ENCODE data around the gene STUB1.

STUB1 gene

DNA sequence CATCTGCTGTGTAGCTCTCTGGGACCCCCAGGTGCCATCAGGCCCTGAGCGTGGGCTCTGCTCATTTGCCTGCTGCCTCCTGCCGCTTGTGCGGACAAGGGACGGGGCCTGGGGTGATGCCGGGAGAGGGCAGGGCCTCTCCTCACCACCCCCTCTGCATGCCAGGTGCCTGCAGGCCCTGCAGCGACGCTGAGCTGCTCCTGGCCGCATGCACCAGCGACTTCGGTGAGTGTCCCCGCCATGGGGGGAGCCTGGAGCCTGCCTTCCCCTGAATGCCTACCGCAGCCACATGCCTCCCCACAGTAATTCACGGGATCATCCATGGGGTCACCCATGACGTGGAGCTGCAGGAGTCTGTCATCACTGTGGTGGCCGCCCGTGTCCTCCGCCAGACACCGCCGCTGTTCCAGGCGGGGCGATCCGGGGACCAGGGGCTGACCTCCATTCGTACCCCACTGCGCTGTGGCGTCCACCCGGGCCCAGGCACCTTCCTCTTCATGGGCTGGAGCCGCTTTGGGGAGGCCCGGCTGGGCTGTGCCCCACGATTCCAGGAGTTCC lies 36.6 kb downstream of the STUB1 start:
- peak overlapping the region; percentile 54 for H3K4me3 ChIP-seq (ENCODE audit: low read length)
- no peak for DNase-seq (ENCODE audit: low read depth)
- TF ChIP-seq CTCF (IDR thresholded peaks at IDR 0.05; ENCODE audit: insufficient read depth, low read depth, low read length, missing control alignments) = no peak

GRCh38 chr16:717450-718245 lies 37.4 kb downstream of the STUB1 start:
- H3K4me3 ChIP-seq (ENCODE audit: low read length) = no peak overlapping the region
- DNase-seq (ENCODE audit: low read depth) = no peak
- no peak for TF ChIP-seq CTCF (IDR thresholded peaks at IDR 0.05; ENCODE audit: insufficient read depth, low read depth, low read length, missing control alignments)

GRCh38 chr16:718389-718788 lies 38.2 kb downstream of the STUB1 start:
- DNase-seq (ENCODE audit: low read depth) = no peak
- no peak overlapping the region for H3K4me3 ChIP-seq (ENCODE audit: low read length)
- TF ChIP-seq CTCF (IDR thresholded peaks at IDR 0.05; ENCODE audit: insufficient read depth, low read depth, low read length, missing control alignments) = no peak

- no peak overlapping the region for H3K4me3 ChIP-seq (ENCODE audit: low read length)
- no peak for DNase-seq (ENCODE audit: low read depth)
- no peak for TF ChIP-seq CTCF (IDR thresholded peaks at IDR 0.05; ENCODE audit: insufficient read depth, low read depth, low read length, missing control alignments)
Measured at GRCh38 chr16:718922-719321, 38.7 kb downstream of the STUB1 start.

DNA sequence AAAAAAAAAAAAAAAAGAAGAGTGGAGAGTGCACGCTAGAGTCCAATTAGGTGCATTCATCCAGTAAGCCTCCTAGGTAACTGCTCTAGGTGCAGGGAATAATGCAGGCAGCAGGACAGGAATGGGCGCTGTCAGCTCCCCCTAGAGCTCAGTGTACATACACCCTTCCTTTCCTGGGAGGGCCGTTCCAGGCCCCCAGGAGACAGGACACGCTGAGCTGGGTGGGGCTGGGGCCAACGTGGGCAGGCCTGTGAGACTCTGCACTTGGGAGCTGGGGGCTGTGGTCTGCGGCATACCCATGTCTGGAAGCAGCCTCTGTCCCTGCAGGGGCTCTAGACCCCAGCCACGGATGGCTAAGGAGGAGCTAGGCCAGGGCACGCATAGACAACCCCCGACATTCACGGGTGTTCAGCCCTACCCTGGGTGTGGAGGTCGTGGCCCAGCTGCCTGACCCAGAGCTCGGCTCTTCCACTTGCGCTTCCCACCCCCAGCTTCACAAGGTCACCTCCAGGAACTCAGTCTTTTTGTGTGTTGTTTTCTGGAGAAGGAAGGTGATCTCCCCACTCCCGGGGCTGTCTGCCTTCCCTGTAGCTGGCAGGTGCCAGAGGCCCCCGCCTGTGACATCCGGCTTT lies 39.7 kb downstream of the STUB1 start:
- peak; percentile 66 for DNase-seq (ENCODE audit: low read depth)
- peak; percentile 46 for TF ChIP-seq CTCF (IDR thresholded peaks at IDR 0.05; ENCODE audit: insufficient read depth, low read depth, low read length, missing control alignments)

GRCh38 chr16:720447-720989 lies 40.3 kb downstream of the STUB1 start:
- no peak for DNase-seq (ENCODE audit: low read depth)
- TF ChIP-seq CTCF (IDR thresholded peaks at IDR 0.05; ENCODE audit: insufficient read depth, low read depth, low read length, missing control alignments) = no peak
- peak overlapping the region; percentile 73 for H3K4me3 ChIP-seq (ENCODE audit: low read length)

More for the DNA sequence above, 39.7 kb downstream of the STUB1 start:
- H3K4me3 ChIP-seq (ENCODE audit: low read length) = peak overlapping the region; percentile 73

Data from epithelial cell of esophagus (primary cell).